Endodermal cell (in vitro differentiated cells): ENCODE data around the gene PCCA. TPM values are rescaled to one million over a fixed set of nuclear protein-coding genes. Genes with fewer than 3 reads are reported as not detected.
"Not testable (repeated sequence)": the region's sequence is repeated elsewhere in the genome, so short reads cannot be mapped to it uniquely, and the experiment has no call there.

Experiments used
- DNase-seq: peaks from one replicate; pipeline ENCODE4 v3.0.0-alpha.2; 2017
- H3K27ac ChIP-seq: 2 replicates; pipeline ENCODE4 v1.5.1; 2013; ENCODE audit warnings: mild to moderate bottlenecking, low read depth, low read length, moderate library complexity
- H3K27me3 ChIP-seq: 2 replicates; pipeline ENCODE4 v1.6.1; 2013; ENCODE audit warnings: mild to moderate bottlenecking, low read length, moderate library complexity; ENCODE audit not compliant: insufficient read depth, control insufficient read depth, poor library complexity, severe bottlenecking
- H3K36me3 ChIP-seq: 2 replicates; pipeline ENCODE4 v1.7.0; 2013; ENCODE audit warnings: mild to moderate bottlenecking, low read length, moderate library complexity; ENCODE audit not compliant: control insufficient read depth, insufficient read depth
- H3K4me1 ChIP-seq: one replicate; pipeline ENCODE4 v1.7.0; 2013; ENCODE audit warnings: low read length; ENCODE audit not compliant: control insufficient read depth, insufficient read depth
- H3K4me3 ChIP-seq: 2 replicates; pipeline ENCODE4 v1.5.1; 2013; ENCODE audit warnings: mild to moderate bottlenecking, low read length, moderate library complexity
- H3K9ac ChIP-seq: 2 replicates; pipeline ENCODE4 v1.6.1; 2013; ENCODE audit warnings: mild to moderate bottlenecking, low read length, moderate library complexity; ENCODE audit not compliant: poor library complexity, severe bottlenecking; ENCODE audit errors: extremely low read depth
- H3K9me3 ChIP-seq: 2 replicates; pipeline ENCODE4 v1.6.1; 2013; ENCODE audit warnings: mild to moderate bottlenecking, low read length, moderate library complexity; ENCODE audit not compliant: control insufficient read depth
- H3K27ac Mint-ChIP-seq: 2 replicates; pipeline ENCODE4 v1.8.0; 2020; ENCODE audit warnings: mixed read lengths
- H3K27me3 Mint-ChIP-seq: 2 replicates; pipeline ENCODE4 v1.8.0; 2021; ENCODE audit warnings: mild to moderate bottlenecking, mixed read lengths; ENCODE audit not compliant: insufficient read depth
- H3K36me3 Mint-ChIP-seq: 2 replicates; pipeline ENCODE4 v1.8.0; 2020; ENCODE audit warnings: low read depth, mixed read lengths
- H3K4me1 Mint-ChIP-seq: 2 replicates; pipeline ENCODE4 v1.8.0; 2020; ENCODE audit warnings: mixed read lengths
- H3K4me3 Mint-ChIP-seq: 2 replicates; pipeline ENCODE4 v1.8.0; 2020; ENCODE audit warnings: mild to moderate bottlenecking, moderate library complexity, mixed read lengths
- H3K9me3 Mint-ChIP-seq: 2 replicates; pipeline ENCODE4 v1.8.0; 2020; ENCODE audit warnings: mild to moderate bottlenecking, mixed read lengths
- WGBS, 2 experiments: methylation state at CpG; one replicate each; pipeline versions ENCODE4 v1.1.5 to v1.1.7; 2013; ENCODE audit warnings: missing lambda C conversion rate in 2 of 2, mixed read lengths in 1 of 2; ENCODE audit not compliant: insufficient coverage in 1 of 2, insufficient read length in 1 of 2; 5-methylcytosine and 5-hydroxymethylcytosine counted together
- total RNA-seq, 2 donors: library from RNA; stranded (reverse); fragmentation: NEBNext Ultra II Directional in 1 of 2; extraction: Animal tissue kit (Norgen Biotek cat#: 25700) in 1 of 2; gene quantifications; 2 replicates in 1 of 2; 3 replicates in 1 of 2; pipeline ENCODE4 v1.2.1, GENCODE V29; 2021
- TF ChIP-seq, protein P1 (sequence below): fragments of 200-600 bp; sonication (generic); conservative IDR thresholded peaks from 2 replicates; pipeline ENCODE4 v1.5.0; 2021; ENCODE audit warnings: antibody characterized with exemption, mild to moderate bottlenecking

Gene PCCA
- total RNA-seq, 2 donors from 2014 or later = 60.2 to 67.2 TPM

DNA sequence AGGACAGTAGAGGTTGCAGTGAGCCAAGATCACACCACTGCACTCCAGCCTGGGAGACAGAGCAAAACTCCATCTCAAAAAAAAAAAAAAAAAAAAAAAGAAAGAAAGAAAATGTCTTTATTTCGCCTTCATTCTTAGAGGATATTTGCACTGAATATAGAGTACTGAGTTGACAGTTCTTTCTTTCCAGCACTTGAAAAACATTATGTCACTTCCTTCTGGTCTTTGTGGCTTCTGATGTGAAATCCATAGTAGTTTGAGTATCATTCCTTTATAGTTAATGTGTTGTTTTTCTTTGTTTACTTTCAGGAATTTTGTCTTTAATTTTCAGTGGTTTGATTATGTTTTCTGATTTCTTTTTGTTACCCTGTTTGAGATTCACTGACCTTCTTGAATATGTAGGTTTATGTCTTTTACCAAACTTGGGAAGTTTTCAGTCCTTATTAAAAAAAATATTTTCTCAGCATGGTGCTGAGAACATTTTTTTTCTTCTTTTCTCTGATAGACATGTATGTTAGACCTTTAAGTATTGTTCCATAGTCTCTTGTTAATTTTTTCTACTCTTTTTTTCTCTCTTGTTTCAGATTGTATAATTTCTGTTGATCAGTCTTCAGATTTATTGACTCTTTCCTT lies 50.1 kb downstream of the PCCA start:
- Mint-ChIP-seq H3K27ac (peak overlapping the region; percentile 35), H3K4me1 (peaks cover 2% of the 10 kb centered on the region), H3K9me3 (no peaks in the 10 kb centered on the region), H3K27me3 (no peaks in the 10 kb centered on the region), H3K36me3 (peaks cover 40% of the 10 kb centered on the region), H3K4me3 (no peak overlapping the region)
- no peak for DNase-seq
- Histone ChIP-seq H3K36me3 (peaks cover 21% of the 10 kb centered on the region), H3K9ac (no peak overlapping the region), H3K4me1 (no peaks in the 10 kb centered on the region), H3K9me3 (no peaks in the 10 kb centered on the region), H3K27ac (no peak overlapping the region), H3K27me3 (no peaks in the 10 kb centered on the region), H3K4me3 (no peak overlapping the region)
- TF ChIP-seq, protein P1, sequence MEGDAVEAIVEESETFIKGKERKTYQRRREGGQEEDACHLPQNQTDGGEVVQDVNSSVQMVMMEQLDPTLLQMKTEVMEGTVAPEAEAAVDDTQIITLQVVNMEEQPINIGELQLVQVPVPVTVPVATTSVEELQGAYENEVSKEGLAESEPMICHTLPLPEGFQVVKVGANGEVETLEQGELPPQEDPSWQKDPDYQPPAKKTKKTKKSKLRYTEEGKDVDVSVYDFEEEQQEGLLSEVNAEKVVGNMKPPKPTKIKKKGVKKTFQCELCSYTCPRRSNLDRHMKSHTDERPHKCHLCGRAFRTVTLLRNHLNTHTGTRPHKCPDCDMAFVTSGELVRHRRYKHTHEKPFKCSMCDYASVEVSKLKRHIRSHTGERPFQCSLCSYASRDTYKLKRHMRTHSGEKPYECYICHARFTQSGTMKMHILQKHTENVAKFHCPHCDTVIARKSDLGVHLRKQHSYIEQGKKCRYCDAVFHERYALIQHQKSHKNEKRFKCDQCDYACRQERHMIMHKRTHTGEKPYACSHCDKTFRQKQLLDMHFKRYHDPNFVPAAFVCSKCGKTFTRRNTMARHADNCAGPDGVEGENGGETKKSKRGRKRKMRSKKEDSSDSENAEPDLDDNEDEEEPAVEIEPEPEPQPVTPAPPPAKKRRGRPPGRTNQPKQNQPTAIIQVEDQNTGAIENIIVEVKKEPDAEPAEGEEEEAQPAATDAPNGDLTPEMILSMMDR = no peak
- 88% methylated on average over 1 of the region's 1 CpG; no CpG with 5 or more reads in 1 of the 2 experiments for WGBS, 2 experiments

DNA sequence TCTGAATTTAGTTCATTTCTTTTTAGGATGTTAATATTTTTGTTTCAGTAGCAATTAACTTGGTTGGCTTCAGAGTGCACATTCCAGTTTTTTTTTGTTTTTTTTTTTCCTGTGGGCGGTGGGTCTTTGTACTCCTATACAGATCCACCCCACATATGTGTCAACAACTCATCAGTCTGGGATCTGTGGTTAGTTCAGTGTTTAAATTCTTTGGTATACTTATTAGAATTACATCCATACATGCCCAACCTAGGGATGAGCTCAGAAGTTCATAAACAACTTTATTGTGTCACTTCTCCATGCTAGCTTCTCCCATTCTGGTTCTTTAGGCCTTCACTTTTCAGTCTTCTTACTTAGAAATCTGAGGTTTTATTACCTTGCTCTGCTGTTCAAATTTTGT lies 50.9 kb downstream of the PCCA start:
- WGBS, 2 experiments = no CpG with 5 or more reads among the region's 1 CpG
- TF ChIP-seq, protein P1 = no peak
- Histone ChIP-seq H3K27me3 (no peaks in the 10 kb centered on the region), H3K36me3 (peaks cover 23% of the 10 kb centered on the region), H3K27ac (no peak overlapping the region), H3K9ac (no peak overlapping the region), H3K9me3 (no peaks in the 10 kb centered on the region), H3K4me3 (no peak overlapping the region), H3K4me1 (no peaks in the 10 kb centered on the region)
- H3K4me3 Mint-ChIP-seq = no peak overlapping the region
- H3K9me3 Mint-ChIP-seq = no peaks in the 10 kb centered on the region
- peaks cover 2% of the 10 kb centered on the region for H3K4me1 Mint-ChIP-seq
- H3K27ac Mint-ChIP-seq = no peak overlapping the region
- no peak for DNase-seq
- H3K27me3 Mint-ChIP-seq = no peaks in the 10 kb centered on the region
- peaks cover 39% of the 10 kb centered on the region for H3K36me3 Mint-ChIP-seq

DNA sequence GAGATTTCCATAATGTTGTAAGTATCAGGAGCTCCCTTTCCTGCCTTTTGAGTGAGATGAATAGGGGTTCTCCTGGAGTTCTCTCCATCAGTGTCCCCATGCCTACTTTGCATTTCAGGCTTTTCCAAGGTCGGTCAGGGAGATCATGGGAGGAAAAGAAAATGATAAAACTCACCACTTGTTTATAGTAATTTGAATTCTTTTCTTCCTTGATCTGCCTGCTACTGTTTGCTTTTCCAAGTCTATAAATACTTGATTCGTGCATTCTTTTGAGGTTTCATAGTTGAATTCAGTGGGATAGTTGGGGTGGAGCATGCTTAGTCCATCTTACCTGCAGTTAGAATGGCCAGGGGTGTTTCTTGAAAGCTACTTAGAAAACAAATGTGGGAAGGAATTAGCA lies 51.5 kb downstream of the PCCA start:
- H3K36me3 Mint-ChIP-seq = peaks cover 40% of the 10 kb centered on the region
- H3K27ac Mint-ChIP-seq = no peak overlapping the region
- no peak overlapping the region for H3K4me3 Mint-ChIP-seq
- Histone ChIP-seq H3K4me1 (no peaks in the 10 kb centered on the region), H3K36me3 (peaks cover 29% of the 10 kb centered on the region), H3K27me3 (no peaks in the 10 kb centered on the region), H3K9ac (no peak overlapping the region), H3K27ac (no peak overlapping the region), H3K4me3 (no peak overlapping the region), H3K9me3 (peaks cover 4% of the 10 kb centered on the region)
- no peak for DNase-seq
- H3K27me3 Mint-ChIP-seq = no peaks in the 10 kb centered on the region
- TF ChIP-seq, protein P1 = no peak
- peaks cover 2% of the 10 kb centered on the region for H3K4me1 Mint-ChIP-seq
- WGBS, 2 experiments = 88 to 100% methylated on average over 1 to 2 of the region's 2 CpGs
- H3K9me3 Mint-ChIP-seq = peaks cover 3% of the 10 kb centered on the region

DNA sequence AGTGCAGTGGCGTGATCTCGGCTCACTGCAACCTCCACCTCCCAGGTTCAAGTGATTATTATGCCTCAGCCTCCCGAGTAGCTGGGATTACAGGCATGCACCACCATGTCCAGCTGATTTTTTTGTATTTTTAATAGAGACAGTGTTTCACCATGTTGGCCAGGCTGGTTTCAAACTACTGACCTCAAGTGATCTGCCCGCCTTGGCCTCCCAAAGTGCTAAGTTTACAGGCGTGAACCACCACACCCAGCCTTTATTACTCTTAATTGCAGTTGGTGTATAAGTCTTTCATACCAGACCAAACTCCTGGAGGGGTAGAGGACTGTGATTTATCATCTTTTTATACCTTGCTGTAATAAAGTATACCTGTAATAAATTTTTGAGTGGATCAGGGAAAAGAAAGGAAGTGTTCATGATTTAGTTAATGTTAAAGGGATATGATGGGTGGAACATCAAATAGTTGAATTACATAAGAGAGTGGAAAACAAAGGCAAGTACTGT lies 52.6 kb downstream of the PCCA start:
- peaks cover 37% of the 10 kb centered on the region for H3K36me3 Mint-ChIP-seq
- H3K9me3 Mint-ChIP-seq, H3K4me1 Mint-ChIP-seq, H3K4me3 Mint-ChIP-seq, H3K27me3 ChIP-seq, H3K27ac Mint-ChIP-seq, DNase-seq, H3K4me3 ChIP-seq, H3K27ac ChIP-seq, H3K9ac ChIP-seq, H3K27me3 Mint-ChIP-seq, H3K4me1 ChIP-seq, H3K9me3 ChIP-seq: not testable (repeated sequence)
- WGBS, 2 experiments = 93 to 99% methylated on average over 3 to 5 of the region's 5 CpGs
- peaks cover 29% of the 10 kb centered on the region for H3K36me3 ChIP-seq
